OCI-LY1 (cell line): ENCODE data around the gene MAPKBP1.

Source experiments
- EZH2 ChIP-seq: fragments of 200-600 bp; sonication (generic), shearing (Covaris generic); IDR thresholded peaks from 2 replicates; pipeline ENCODE4 v1.8.0; 2017; ENCODE audit warnings: borderline replicate concordance, mixed run types, mild to moderate bottlenecking, antibody characterized with exemption, low read length, moderate library complexity, mixed read lengths
- TF ChIP-seq, protein P1 (sequence below): fragments of 200-600 bp; sonication (generic), shearing (Covaris generic); IDR thresholded peaks from 2 replicates; pipeline ENCODE4 v1.5.1; 2017; ENCODE audit warnings: mild to moderate bottlenecking, antibody characterized with exemption, low read length, moderate library complexity, mixed read lengths

DNA sequence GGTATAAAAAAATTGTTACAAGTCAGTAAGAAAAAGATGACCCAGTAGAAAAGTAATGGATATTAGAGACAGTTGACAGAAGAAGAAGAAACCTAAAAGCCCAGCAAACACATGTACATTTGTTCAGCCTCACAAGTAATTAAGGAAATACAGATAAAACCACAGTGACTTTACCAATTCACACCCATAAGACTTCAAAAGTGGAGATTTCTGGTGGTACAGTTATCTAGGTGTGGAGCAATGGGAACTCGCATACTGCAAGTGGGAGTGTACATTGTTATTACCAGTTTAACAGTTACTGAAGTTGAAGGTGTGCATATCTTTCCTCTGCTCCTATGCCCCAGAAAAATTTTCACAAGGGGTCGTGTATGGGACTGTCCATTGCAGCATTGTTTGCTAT lies 18.1 kb upstream of the MAPKBP1 start:
- no peak for TF ChIP-seq EZH2
- TF ChIP-seq, protein P1, sequence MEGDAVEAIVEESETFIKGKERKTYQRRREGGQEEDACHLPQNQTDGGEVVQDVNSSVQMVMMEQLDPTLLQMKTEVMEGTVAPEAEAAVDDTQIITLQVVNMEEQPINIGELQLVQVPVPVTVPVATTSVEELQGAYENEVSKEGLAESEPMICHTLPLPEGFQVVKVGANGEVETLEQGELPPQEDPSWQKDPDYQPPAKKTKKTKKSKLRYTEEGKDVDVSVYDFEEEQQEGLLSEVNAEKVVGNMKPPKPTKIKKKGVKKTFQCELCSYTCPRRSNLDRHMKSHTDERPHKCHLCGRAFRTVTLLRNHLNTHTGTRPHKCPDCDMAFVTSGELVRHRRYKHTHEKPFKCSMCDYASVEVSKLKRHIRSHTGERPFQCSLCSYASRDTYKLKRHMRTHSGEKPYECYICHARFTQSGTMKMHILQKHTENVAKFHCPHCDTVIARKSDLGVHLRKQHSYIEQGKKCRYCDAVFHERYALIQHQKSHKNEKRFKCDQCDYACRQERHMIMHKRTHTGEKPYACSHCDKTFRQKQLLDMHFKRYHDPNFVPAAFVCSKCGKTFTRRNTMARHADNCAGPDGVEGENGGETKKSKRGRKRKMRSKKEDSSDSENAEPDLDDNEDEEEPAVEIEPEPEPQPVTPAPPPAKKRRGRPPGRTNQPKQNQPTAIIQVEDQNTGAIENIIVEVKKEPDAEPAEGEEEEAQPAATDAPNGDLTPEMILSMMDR: no peak
